Measurements from ENCODE around the gene ZNF234. TPM values are rescaled to one million over a fixed set of nuclear protein-coding genes. Genes with fewer than 3 reads are reported as not detected.

ZNF234 gene
- total and polyA plus RNA-seq, 2 donors (not counting 1 experiment from before 2014, with no cell fraction given) = 3.1 to 27.5 TPM

- CTCF ChIA-PET = interaction anchor here (0.9 kb wide), 1 partner anchor 17 kb away, joined by 3 read pairs; no protein-coding TSS in a partner anchor
- ATAC-seq (ENCODE audit: low read depth) = no peak
- H3K27me3 ChIP-seq (replicated peaks in 1 of 4; ENCODE audit: control extremely low read depth in 1 of 4, control insufficient read depth in 3 of 4, insufficient read depth in 4 of 4, low read length in 3 of 4) = no peaks in the 10 kb centered on the region
- H3K4me3 ChIP-seq (ENCODE audit: control extremely low read depth in 1 of 5, extremely low read depth in 1 of 5, insufficient read depth in 1 of 5, low read depth in 2 of 5, low read length in 4 of 5) = peak overlapping the region; percentile 71 to 98 (median 86)
- no peaks in the 10 kb centered on the region for H3K79me2 ChIP-seq (ENCODE audit: control insufficient read depth, insufficient read depth, low read length)
- H3K9me3 ChIP-seq (ENCODE audit: control extremely low read depth in 1 of 3, control insufficient read depth in 2 of 3, insufficient read depth in 1 of 3, low read length in 2 of 3) = peaks cover 10 to 29% (median 28%) of the 10 kb centered on the region in 3 donors
- Mint-ChIP-seq H3K27me3 (no peaks in the 10 kb centered on the region), H3K4me3 (peak overlapping the region; percentile 99), H3K27ac (peak overlapping the region; percentile 90), H3K9me3 (ENCODE audit: insufficient read depth) (peaks cover 11% of the 10 kb centered on the region), H3K4me1 (peaks cover 28% of the 10 kb centered on the region)
- 0% methylated on average over 7 of the region's 11 CpGs for WGBS (ENCODE audit: insufficient coverage)
- no peaks in the 10 kb centered on the region for H4K20me1 ChIP-seq (ENCODE audit: control insufficient read depth, insufficient read depth, low read length, poor library complexity, severe bottlenecking)
- peaks cover 3 to 9% of the 10 kb centered on the region in 2 experiments for H3K36me3 ChIP-seq (replicated peaks in 1 of 2; ENCODE audit: control extremely low read depth in 1 of 2, control insufficient read depth in 1 of 2, extremely low read depth in 1 of 2, insufficient read depth in 2 of 2, low read length in 1 of 2)
- intact Hi-C loops (cut with micrococcal nuclease) = loop anchor here (1.0 to 5.0 kb wide), 11 partner anchors 18 to 336 kb away; partner anchors contain the start of genes ZNF222, ZNF224, ZNF226 and ZNF227
- peak overlapping the region; percentile 87 for H3K9ac ChIP-seq (ENCODE audit: low read length)
- peak overlapping the region in 1 of 2 donors; percentile 65 for H3K27ac ChIP-seq (ENCODE audit: low read length in 2 of 2)
- peaks cover 9 to 19% of the 10 kb centered on the region in 2 donors for H3K4me1 ChIP-seq (ENCODE audit: control insufficient read depth in 2 of 2, insufficient read depth in 2 of 2, low read length in 2 of 2)
- no peak for DNase-seq
- peak overlapping the region; percentile 94 for H2AFZ ChIP-seq (ENCODE audit: insufficient read depth, low read depth, low read length, poor library complexity, severe bottlenecking)
- POLR2A ChIA-PET = no interaction called here
- TF ChIP-seq EZH2 (IDR thresholded peaks at IDR 0.05; ENCODE audit: borderline replicate concordance, insufficient read depth, low read depth, low read length, poor library complexity, severe bottlenecking) (no peak), CTCF (IDR thresholded peaks at IDR 0.05) (no peak)
- peak overlapping the region; percentile 77 for H3K4me2 ChIP-seq (replicated peaks; ENCODE audit: low read depth, low read length, poor library complexity, severe bottlenecking)
Measured at GRCh38 chr19:44112802-44113137, 28.6 kb upstream of the ZNF234 start.

- under 1% methylated on average over 40 of the region's 44 CpGs for WGBS (ENCODE audit: insufficient coverage)
- Histone ChIP-seq H3K9me3 (ENCODE audit: control extremely low read depth in 1 of 3, control insufficient read depth in 2 of 3, insufficient read depth in 1 of 3, low read length in 2 of 3) (peaks cover 10 to 26% (median 24%) of the 10 kb centered on the region in 3 donors), H3K36me3 (replicated peaks in 1 of 2; ENCODE audit: control extremely low read depth in 1 of 2, control insufficient read depth in 1 of 2, extremely low read depth in 1 of 2, insufficient read depth in 2 of 2, low read length in 1 of 2) (peaks cover 8 to 9% of the 10 kb centered on the region in 2 experiments), H3K27me3 (replicated peaks in 1 of 4; ENCODE audit: control extremely low read depth in 1 of 4, control insufficient read depth in 3 of 4, insufficient read depth in 4 of 4, low read length in 3 of 4) (no peaks in the 10 kb centered on the region), H3K9ac (ENCODE audit: low read length) (peak within 1 kb of the TSS; percentile 87), H3K4me1 (ENCODE audit: control insufficient read depth in 2 of 2, insufficient read depth in 2 of 2, low read length in 2 of 2) (peaks cover 9 to 19% of the 10 kb centered on the region in 2 donors), H3K4me3 (ENCODE audit: control extremely low read depth in 1 of 5, extremely low read depth in 1 of 5, insufficient read depth in 1 of 5, low read depth in 2 of 5, low read length in 4 of 5) (peak within 1 kb of the TSS; percentile 71 to 98 (median 86)), H3K79me2 (ENCODE audit: control insufficient read depth, insufficient read depth, low read length) (no peaks in the 10 kb centered on the region), H4K20me1 (ENCODE audit: control insufficient read depth, insufficient read depth, low read length, poor library complexity, severe bottlenecking) (no peaks in the 10 kb centered on the region), H3K27ac (ENCODE audit: low read length in 2 of 2) (peak within 1 kb of the TSS; percentile 45 to 65), H2AFZ (ENCODE audit: insufficient read depth, low read depth, low read length, poor library complexity, severe bottlenecking) (peak within 1 kb of the TSS; percentile 94), H3K4me2 (replicated peaks; ENCODE audit: low read depth, low read length, poor library complexity, severe bottlenecking) (peak within 1 kb of the TSS; percentile 77)
- POLR2A ChIA-PET = interaction anchor here (1.2 kb wide), 1 partner anchor 18 kb away, joined by 3 read pairs; no protein-coding TSS in a partner anchor
- peak; percentile 91 for DNase-seq
- Mint-ChIP-seq H3K9me3 (ENCODE audit: insufficient read depth) (peaks cover 6% of the 10 kb centered on the region), H3K27me3 (no peaks in the 10 kb centered on the region), H3K4me3 (peak within 1 kb of the TSS; percentile 99), H3K27ac (peak within 1 kb of the TSS; percentile 90), H3K4me1 (peaks cover 28% of the 10 kb centered on the region)
- TF ChIP-seq CTCF (IDR thresholded peaks at IDR 0.05) = no peak
- TF ChIP-seq EZH2 (IDR thresholded peaks at IDR 0.05; ENCODE audit: borderline replicate concordance, insufficient read depth, low read depth, low read length, poor library complexity, severe bottlenecking) = no peak
- intact Hi-C loops (cut with micrococcal nuclease) = loop anchor here (1.0 to 5.0 kb wide), 11 partner anchors 19 to 335 kb away; partner anchors contain the start of genes ZNF222, ZNF224, ZNF226 and ZNF227
- ATAC-seq (ENCODE audit: low read depth) = peak; percentile 95
- CTCF ChIA-PET = no interaction called here
Measured at GRCh38 chr19:44113138-44113783, 28.1 kb upstream of the ZNF234 start, which contains the start of gene ZNF225. TSS of gene ZNF225 (plus strand) at chr19:44113399. CDS start at chr19:44115828, 2,429 bp downstream.
